ENCODE data around the gene PROSER2. TPM values are rescaled to one million over a fixed set of nuclear protein-coding genes. Genes with fewer than 3 reads are reported as not detected.

Gene PROSER2
- total and polyA plus RNA-seq, 2 donors (not counting 3 experiments of a cell fraction or from before 2014, with no cell fraction given), result 5.9 to 22.6 TPM

DNA sequence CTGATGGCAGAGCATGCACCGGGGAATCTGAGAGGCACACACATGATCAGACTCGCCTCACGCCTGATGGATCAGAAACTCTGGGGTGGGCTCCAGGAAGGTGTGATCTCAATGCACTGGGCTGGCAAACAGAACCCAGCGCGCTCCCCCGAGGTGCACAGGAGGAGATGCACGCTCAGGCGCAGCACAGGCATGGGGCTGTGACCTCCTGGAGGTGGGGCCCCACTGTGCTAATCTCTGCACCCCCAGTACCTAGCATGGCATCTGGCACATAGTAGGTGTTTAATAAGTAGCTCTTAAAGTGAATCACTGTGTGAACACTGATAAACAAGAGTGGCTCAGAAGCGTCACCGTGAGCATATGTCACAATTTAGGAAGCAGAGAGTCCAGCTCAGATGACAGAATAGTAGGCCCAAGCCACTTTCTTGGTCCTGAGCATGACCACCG lies 57.9 kb downstream of the PROSER2 start:
- DNase-seq (ENCODE audit: low read depth, low spot score), result no peak
- TF ChIP-seq GATA2 (IDR thresholded peaks at IDR 0.05; ENCODE audit: insufficient read depth, insufficient read length, low read depth, low read length), result no peak
- no peak for TF ChIP-seq JUN (IDR thresholded peaks at IDR 0.05; ENCODE audit: borderline replicate concordance, insufficient read depth, insufficient read length, low read depth)
- TF ChIP-seq POLR2AphosphoS5 (IDR thresholded peaks at IDR 0.05; ENCODE audit: insufficient read depth, low read depth, low read length), result no peak
- no peak for TF ChIP-seq CTCF (IDR thresholded peaks at IDR 0.05; ENCODE audit: extremely low read depth in 1 of 2, insufficient read depth in 1 of 2, low read depth in 1 of 2, low read length in 2 of 2)
- TF ChIP-seq EZH2 (IDR thresholded peaks at IDR 0.05; ENCODE audit: borderline replicate concordance, low read depth, low read length, severe bottlenecking), result no peak
- no peak for TF ChIP-seq MAX (IDR thresholded peaks at IDR 0.05; ENCODE audit: insufficient read depth, insufficient read length)
- no peak for TF ChIP-seq MYC (IDR thresholded peaks at IDR 0.05; ENCODE audit: low read depth, low read length)
- no peak for TF ChIP-seq FOS (IDR thresholded peaks at IDR 0.05; ENCODE audit: borderline replicate concordance, insufficient read depth, low read length)
- TF ChIP-seq POLR2A (IDR thresholded peaks at IDR 0.05; ENCODE audit: low read depth, low read length), result no peak
- no peak for FAIRE-seq
- no peaks in the 10 kb centered on the region for H3K4me1 ChIP-seq (ENCODE audit: control insufficient read depth, extremely low read depth, insufficient read depth, low read length)
- no peaks in the 10 kb centered on the region for H3K79me2 ChIP-seq (ENCODE audit: control insufficient read depth, insufficient read depth, low read length)
- H3K9ac ChIP-seq (replicated peaks; ENCODE audit: extremely low read depth, insufficient read depth, low read length), result no peak overlapping the region
- dilution Hi-C loops (cut with MboI; ENCODE audit: extremely low pct_ligation_motif_present, low sequenced_read_pairs), result no loop called here
- intact Hi-C loops (cut with micrococcal nuclease), result no loop called here
- no peak overlapping the region for H3K27ac ChIP-seq (ENCODE audit: insufficient read depth, low read depth, low read length)
- no peaks in the 10 kb centered on the region for H3K27me3 ChIP-seq (ENCODE audit: control insufficient read depth in 2 of 2, insufficient read depth in 2 of 2, low read length in 2 of 2)
- CTCF ChIA-PET, result interaction anchor here (0.8 kb wide), 1 partner anchor 61 kb away, joined by 3 read pairs; no protein-coding TSS in a partner anchor
- H3K9me1 ChIP-seq (replicated peaks; ENCODE audit: control insufficient read depth, extremely low read depth, insufficient read depth, low read length), result no peaks in the 10 kb centered on the region
- no peak overlapping the region for H3K4me2 ChIP-seq (ENCODE audit: insufficient read depth, low read length)
- no peak overlapping the region for H2AFZ ChIP-seq (ENCODE audit: low read depth, low read length)
- no peaks in the 10 kb centered on the region for H3K36me3 ChIP-seq (ENCODE audit: control insufficient read depth in 2 of 2, extremely low read depth in 1 of 2, insufficient read depth in 2 of 2, low read length in 2 of 2)
- H3K9me3 ChIP-seq (replicated peaks; ENCODE audit: control insufficient read depth, insufficient read depth, low read length), result no peaks in the 10 kb centered on the region
- H4K20me1 ChIP-seq (replicated peaks; ENCODE audit: control insufficient read depth, extremely low read depth, insufficient read depth, low read length), result no peaks in the 10 kb centered on the region
- no peak overlapping the region for H3K4me3 ChIP-seq (replicated peaks in 1 of 3; ENCODE audit: insufficient read depth in 1 of 3, low read depth in 1 of 3, low read length in 3 of 3)
- BruUV-seq (replicated peaks), result no TSS peak
- POLR2A ChIA-PET, result no interaction called here
